TTC549 (cell line): ENCODE measurements around the gene DHH.
"Not testable (repeated sequence)": the region's sequence is repeated elsewhere in the genome, so short reads cannot be mapped to it uniquely, and the experiment has no call there.

Experiments
- FAIRE-seq: peaks from 2 replicates; lab custom pipeline; 2012; peaks lifted over from hg19 to GRCh38; lab: Jason Lieb, UNC

The DHH gene

DNA sequence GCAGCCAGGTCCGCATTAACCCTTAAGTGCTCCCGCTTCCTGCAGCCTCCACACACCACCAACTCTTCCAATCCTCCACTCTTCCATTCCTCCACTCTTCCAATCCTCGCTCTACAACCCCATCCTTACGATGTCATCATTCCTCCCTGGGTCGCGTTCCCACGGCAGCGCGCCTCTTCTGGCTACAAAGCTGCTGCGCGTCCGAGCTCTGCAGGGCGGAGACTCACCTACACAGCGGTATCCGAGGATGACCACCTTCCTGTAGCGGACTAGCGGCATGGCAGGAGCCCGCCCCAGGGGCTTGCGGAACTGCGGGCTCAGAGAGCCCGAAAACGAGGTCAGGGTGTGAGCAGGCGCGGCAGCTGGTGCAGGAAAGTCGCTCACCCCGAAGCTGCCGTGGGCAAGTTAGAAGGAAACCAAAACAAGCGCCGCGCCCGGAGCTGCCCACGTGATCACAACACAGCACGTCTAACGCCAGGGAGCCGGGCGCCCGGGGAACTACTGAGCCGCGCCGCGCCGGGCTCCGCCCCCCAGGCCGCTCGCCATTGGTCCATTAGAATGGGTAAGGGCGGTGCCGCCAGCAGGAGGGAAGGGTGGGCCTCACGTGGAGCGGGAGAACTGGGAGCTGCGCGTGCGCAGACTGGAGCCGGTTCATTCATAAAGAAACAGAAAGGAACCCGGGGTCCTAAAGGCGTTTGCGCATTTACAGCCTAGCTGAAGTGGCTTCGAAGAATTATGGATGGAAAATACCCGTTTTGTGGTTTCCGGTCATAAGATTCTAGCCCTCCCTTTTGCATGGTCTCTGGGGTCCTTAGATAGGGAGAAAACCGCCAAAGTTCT, 24.9 kb downstream of the DHH start, which contains the start of gene RHEBL1:
TSS of gene RHEBL1 (minus strand) at position 473 of the 840 bp plus-strand sequence. CDS start at position 279, 194 bp downstream.
- FAIRE-seq, result peak; percentile 67

DNA sequence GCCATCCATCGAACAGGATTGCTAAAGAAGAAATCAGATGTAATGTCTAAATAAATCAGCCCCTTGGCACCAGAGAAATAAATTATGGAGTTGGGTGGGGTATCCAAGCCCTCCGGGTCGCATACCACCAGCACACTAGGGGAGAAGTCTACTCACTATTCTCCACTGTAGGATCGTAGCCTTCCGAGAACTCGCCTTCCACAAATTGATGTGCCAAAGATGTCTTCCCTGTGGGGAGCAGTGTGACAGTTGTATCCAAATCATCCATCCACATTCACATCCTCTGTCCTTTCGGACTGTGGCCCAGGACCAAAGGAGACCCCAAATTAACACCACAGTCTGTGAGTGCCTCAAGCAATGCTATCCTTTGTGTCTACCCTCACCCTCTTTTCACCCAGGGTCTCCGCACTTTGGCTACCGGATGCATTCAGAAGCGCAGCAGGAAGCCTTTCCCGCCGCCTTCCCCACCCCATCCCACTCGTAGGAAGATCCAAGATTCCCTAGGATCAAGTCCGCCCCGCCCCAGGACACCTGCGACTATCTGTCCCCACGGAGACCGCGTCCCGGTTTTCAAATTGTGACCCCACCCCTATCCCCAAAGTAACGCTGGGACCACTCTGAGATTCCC, 25.6 kb downstream of the DHH start:
- no peak for FAIRE-seq

- FAIRE-seq, result no peak
Measured at GRCh38 chr12:49066120-49066519, 28.5 kb downstream of the DHH start.

- no peak for FAIRE-seq
Measured at GRCh38 chr12:49064767-49065152, 29.8 kb downstream of the DHH start.

- FAIRE-seq, result not testable (repeated sequence)
Measured at GRCh38 chr12:49061916-49062315, 32.7 kb downstream of the DHH start.

DNA sequence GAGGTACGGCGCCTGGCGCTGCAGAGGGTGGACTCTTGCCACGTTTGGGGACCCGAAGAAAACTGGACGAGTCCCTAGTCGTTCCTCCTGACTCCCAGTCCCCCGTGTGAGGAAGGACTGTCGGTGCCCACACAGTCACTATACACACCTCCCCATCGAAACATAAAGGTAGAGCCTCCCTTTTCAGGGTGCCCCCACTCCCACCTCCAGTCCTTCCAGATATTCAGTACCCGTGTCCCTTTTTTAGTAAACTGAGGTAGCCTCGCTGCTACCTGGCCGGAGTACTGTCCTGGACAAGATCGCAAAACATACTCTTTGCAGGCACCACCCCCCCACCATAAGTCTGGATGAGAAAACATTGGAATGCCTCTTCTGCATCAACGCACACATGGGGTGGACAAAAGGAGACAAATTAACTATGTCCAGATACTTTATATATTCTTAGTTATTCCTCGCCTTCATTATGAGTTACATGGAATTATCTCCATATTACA, 33.4 kb downstream of the DHH start:
- no peak for FAIRE-seq

DNA sequence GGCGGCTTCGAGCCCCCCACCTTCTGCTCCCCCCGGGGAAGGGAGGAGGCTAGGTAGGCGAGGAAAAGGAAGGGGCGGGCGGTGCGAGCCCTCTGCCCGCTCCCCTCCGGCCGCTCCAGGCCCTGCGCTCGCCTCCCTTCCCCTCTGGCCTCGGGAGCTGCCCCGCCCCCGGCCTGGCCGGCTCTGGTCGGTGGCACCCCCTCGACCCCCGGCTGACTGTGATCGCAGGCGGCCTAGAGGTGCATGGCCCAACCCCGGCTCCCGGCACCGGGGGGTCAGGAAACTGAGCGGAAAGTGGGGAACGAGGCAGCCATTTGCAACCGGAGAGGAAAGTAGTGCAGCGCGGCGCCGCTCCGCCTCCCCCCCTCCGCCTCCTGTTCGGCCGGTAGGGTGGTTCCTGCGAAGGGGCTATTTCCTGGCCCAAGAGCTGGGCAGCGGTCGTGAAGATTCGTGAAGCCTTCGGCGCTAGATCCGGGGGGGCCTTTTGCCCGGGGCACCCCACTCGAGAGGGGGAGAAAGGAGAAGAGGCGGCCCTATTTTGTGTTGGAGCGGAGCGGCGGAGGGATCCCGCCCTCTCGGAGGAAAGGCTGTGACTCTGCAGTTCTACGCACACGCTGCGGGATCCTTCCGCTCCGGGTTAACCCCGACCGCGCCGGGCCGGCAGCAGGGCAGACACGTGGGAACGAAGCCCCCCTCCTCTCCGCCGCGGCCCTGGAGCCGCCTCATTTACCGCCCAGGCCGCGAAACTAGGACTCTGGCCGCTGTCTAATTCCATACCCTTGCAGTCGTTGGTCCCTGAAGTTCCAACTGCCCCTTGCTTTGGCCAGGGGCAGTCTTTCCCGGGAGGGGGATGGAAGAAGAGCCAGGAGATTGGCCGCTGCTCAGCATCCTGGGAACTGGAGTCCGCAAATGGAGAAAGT, 34.1 kb downstream of the DHH start, which contains the start of gene KMT2D:
TSS of gene KMT2D (minus strand) at position 558 of the 920 bp plus-strand sequence. CDS start 5,470 bp downstream, outside the sequence.
- no peak for FAIRE-seq

DNA sequence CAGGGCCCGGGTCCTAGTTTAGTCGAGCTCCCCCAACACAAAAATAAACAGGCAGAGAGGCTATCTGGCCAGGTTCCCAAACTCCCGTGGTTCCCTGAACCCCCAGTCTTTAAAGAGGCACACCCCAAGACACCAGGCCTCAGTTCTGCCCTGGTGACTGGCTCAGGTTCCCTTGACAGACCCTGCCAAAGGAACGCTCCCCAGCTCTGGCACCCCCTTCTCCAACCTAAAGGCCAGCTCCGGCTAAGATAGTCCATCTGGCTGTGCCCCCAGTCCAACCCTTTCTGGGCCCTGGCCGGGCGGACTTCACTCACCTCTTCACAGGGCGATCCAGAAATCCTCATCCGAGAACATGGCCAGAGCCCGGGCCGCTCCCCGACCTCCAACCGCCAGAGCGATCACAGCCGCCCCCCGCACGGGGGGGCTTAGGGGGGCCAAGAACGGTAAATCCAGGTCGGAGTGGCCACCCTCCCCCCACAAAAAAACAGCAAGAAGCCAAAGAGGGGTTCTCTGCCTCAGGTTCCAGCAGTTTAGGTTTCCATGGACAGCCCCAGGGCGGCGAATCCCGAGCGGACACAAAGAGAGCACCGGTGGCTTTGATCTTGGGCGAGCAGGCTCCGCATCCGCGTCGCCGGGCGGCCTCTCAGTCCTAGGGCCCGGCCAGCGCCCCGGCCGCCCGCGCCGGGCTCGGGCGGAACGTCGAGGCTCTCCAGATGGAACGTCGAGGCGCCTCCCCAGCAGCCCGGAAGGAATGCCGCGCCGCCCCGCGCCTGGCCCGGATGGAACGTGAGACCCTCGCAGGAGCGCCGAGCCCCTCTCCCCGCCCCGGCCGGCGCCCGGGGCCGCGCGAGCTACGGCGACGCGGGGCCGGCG, 35.1 kb downstream of the DHH start:
- no peak for FAIRE-seq

- no peak for FAIRE-seq
Measured at GRCh38 chr12:49059045-49059298, 35.6 kb downstream of the DHH start.

DNA sequence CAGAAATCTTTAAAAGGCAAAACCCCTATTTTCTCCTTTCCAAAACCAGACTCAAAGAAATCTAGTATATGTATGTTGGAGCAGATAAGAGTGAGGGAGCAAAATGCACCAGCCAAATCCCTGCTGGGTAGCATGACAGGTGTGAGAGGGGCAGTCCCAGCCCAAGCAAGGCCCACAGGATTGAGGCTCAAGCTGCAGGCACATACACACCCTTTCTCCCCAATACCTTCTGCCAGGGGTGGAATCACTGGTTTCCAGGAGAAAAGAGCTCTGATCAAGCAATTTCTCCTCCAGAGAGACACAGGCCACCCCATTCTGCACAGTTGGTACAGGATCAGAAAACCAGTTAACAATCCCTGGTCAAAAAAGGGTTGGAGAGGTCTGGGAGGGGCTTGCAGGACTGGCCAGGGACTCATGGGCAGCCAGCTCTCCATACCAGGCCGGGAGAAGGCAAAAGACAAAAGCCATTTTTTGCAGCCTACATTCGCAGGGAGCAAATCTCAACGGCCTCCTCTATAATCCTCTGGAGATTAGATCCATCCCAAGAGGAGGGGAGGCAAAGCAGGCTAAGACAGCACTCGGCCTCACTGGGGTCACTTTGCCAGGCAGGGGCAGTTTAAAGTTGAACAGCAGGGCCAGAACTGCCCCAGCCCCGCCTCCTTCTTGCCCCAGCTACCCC, 36.1 kb downstream of the DHH start:
- FAIRE-seq, result no peak

- FAIRE-seq, result no peak
Measured at GRCh38 chr12:49057888-49058287, 36.7 kb downstream of the DHH start.

DNA sequence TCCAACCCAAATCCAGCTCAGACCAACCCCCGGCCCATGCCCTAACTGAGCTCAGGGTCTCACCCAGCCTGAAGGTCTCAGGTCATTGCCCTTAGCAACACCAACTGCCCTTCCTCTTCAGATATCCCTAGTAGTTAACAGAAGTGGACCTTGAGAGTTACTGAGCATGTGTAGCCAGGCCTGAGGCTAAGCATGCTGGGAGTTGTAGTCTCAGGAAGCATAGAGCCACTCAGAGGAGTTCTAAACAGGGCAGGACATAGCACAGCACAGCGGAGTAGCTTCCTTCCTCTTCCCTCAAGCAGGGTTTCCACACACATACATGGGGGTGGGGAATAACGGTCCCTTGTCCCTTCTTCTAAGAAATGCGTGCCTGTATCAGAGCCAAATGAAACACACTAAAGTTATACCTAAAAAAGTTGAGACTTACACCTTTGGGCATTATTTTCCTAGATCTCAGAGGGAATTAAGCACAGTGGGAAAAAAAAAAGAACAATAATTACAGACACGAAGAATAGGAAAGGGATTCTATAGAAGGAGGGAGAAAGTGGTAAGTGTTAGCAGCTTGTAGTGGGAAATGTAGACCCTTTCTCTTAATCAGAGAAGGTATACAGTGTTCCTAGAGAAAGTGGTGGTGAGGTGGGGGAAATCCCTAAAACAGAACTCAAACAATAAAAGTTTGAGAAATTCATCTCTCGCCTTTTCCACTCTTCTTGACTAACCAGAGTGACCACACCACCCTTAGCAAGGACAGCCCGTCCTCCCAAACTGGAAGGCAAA, 38.4 kb downstream of the DHH start:
- FAIRE-seq, result peak; percentile 37

DNA sequence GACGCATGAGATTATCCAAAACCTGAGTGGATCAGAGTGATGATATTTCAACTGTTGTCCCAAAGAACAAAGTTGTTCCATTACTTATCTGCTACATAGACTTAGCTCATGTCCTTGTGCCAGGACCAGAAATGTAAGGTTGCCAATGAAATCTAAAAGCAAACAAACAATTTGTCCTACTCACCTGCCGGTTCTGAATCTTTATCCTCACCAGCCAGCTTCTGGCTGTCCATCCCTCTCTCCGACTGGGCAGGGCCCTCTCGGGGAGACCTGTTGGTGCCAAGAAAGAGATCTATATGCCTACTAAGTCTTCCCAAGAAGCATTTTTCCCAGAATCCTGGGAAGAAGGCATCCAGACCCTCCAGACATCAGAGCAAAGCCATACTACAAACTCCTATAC, 39.5 kb downstream of the DHH start:
- FAIRE-seq, result no peak

- FAIRE-seq, result no peak
Measured at GRCh38 chr12:49054524-49054923, 40.1 kb downstream of the DHH start.

DNA sequence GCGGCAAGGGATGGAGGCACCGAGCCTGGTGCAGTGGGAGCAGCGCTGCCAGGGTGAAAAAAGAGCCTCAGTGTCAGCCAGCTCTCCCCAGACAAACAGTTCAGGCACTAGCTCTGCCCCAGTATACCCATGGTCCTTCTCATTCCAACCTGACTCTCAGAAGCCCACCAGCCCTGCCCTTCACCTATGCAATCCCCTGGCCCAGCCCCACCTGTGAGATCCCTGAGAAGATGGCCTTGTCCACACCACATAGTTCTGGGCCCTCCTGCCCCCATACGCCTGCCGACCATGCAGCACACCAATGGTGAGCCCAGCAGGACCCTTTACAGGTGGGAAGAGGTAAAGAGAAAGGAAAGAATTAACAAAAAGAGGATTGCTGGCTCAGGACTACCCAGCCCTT, 40.5 kb downstream of the DHH start:
- no peak for FAIRE-seq

GRCh38 chr12:49052451-49053208, 42.0 kb downstream of the DHH start:
- no peak for FAIRE-seq

- no peak for FAIRE-seq
Measured at GRCh38 chr12:49051777-49052438, 42.7 kb downstream of the DHH start.

DNA sequence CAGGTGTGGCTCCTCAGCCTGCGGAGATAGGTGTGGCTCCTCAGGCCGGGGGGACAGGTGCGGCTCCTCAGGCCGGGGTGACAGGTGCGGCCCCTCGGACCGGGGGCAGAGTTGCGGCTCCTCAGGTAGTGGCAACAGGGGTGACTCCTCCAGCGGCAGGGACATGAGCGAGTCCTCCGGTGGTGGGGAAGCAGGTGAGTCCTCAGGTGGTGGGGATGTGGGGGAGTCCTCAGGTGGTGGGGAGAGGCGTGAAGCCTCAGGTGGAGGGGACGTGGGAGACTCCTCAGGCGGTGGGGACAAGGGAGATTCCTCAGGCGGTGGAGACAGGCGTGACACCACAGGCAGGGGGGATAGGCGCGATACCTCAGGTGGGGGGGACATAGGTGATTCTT, 43.2 kb downstream of the DHH start:
- FAIRE-seq, result no peak
